Measurements from ENCODE around the gene CLK3. TPM values are rescaled to one million over a fixed set of nuclear protein-coding genes. Genes with fewer than 3 reads are reported as not detected.

The CLK3 gene
- polyA plus RNA-seq, 1 experiment: 58.3 TPM

DNA sequence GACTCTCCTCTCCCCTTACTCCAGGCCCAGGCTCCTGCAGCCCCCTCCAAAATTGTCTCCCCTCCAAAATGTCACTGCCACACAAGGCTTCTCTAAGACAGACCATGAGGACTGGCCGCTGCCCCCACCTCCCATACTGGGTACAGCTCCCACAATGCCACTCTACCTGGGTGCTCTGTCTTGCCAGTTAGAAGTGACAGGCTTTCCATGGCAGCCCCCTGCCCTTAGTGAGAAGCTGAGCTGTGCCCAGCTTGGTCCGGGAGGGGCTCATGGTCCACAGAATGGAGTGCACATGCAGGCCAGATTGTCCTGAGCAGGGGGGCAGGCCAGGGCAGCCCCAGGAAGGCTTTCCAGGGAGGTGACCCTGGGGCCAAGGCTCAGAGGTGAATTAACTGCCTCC, 3.0 kb upstream of the CLK3 start:
- Histone ChIP-seq H3K36me3 (ENCODE audit: control insufficient read depth, insufficient read depth, low read length) (no peaks in the 10 kb centered on the region), H3K4me3 (ENCODE audit: low read depth, low read length) (no peak overlapping the region), H3K27me3 (ENCODE audit: control insufficient read depth, insufficient read depth, low read length) (peaks cover 5% of the 10 kb centered on the region)
- no peak for DNase-seq (ENCODE audit: low read depth)
- CTCF ChIA-PET: interaction anchor here (2.2 to 13.7 kb wide), 2 partner anchors 21 to 230 kb away, joined by 11 to 135 read pairs; no protein-coding TSS in a partner anchor
- TF ChIP-seq, protein P1, sequence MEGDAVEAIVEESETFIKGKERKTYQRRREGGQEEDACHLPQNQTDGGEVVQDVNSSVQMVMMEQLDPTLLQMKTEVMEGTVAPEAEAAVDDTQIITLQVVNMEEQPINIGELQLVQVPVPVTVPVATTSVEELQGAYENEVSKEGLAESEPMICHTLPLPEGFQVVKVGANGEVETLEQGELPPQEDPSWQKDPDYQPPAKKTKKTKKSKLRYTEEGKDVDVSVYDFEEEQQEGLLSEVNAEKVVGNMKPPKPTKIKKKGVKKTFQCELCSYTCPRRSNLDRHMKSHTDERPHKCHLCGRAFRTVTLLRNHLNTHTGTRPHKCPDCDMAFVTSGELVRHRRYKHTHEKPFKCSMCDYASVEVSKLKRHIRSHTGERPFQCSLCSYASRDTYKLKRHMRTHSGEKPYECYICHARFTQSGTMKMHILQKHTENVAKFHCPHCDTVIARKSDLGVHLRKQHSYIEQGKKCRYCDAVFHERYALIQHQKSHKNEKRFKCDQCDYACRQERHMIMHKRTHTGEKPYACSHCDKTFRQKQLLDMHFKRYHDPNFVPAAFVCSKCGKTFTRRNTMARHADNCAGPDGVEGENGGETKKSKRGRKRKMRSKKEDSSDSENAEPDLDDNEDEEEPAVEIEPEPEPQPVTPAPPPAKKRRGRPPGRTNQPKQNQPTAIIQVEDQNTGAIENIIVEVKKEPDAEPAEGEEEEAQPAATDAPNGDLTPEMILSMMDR (IDR thresholded peaks at IDR 0.05; ENCODE audit: insufficient read depth, low read depth, low read length): no peak
- POLR2A ChIA-PET: no interaction called here

DNA sequence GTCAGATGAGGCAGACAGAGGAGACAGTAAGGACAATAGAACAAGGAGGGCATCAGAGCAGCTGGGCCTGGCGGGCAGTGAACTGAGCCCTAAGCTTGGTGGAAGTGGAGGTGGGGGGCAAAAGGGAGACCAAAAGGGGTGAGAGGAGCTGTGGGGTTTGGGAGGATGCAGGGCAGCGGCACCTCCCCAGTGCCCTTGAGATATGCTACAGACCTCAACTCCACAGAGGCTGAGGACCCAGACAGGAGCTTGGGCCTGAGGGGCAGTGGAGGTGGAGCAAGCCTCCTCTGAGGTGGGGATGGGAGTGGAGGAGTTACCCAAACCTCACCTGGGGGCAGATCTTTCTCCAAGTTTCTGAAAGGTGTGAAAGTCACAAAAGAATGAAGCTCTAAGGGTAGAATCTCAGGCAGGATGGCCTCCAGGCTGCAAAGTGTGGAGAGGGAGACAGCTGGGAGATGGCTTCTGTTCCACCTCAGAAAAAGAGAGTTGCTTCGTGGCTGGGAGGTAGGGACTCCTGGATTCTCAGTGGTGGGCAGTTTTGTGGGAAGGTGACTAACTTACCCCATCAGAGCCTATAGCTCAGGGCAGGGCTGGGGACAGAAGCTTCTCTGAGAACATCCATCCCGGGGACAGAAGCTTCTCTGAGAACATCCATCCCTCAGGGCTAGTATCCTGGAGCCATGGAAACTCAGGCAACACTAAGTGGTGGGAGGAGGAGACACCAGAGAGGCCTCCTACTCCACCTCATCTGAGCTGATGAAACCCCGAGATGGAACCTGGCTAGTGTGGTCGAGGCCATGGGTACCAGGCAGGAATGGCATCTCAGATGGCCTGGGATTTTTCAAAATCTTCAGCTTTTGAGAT, 2.3 kb upstream of the CLK3 start:
- no peak for DNase-seq (ENCODE audit: low read depth)
- Histone ChIP-seq H3K27me3 (ENCODE audit: control insufficient read depth, insufficient read depth, low read length) (peaks cover 3% of the 10 kb centered on the region), H3K4me3 (ENCODE audit: low read depth, low read length) (no peak overlapping the region), H3K36me3 (ENCODE audit: control insufficient read depth, insufficient read depth, low read length) (peaks cover under 1% of the 10 kb centered on the region; the same call in 1 of the 2 replicates)
- CTCF ChIA-PET: interaction anchor here (0.9 to 13.7 kb wide), 4 partner anchors 20 to 238 kb away, joined by 4 to 135 read pairs (median 10); no protein-coding TSS in a partner anchor
- POLR2A ChIA-PET: no interaction called here
- TF ChIP-seq, protein P1 (IDR thresholded peaks at IDR 0.05; ENCODE audit: insufficient read depth, low read depth, low read length): no peak

DNA sequence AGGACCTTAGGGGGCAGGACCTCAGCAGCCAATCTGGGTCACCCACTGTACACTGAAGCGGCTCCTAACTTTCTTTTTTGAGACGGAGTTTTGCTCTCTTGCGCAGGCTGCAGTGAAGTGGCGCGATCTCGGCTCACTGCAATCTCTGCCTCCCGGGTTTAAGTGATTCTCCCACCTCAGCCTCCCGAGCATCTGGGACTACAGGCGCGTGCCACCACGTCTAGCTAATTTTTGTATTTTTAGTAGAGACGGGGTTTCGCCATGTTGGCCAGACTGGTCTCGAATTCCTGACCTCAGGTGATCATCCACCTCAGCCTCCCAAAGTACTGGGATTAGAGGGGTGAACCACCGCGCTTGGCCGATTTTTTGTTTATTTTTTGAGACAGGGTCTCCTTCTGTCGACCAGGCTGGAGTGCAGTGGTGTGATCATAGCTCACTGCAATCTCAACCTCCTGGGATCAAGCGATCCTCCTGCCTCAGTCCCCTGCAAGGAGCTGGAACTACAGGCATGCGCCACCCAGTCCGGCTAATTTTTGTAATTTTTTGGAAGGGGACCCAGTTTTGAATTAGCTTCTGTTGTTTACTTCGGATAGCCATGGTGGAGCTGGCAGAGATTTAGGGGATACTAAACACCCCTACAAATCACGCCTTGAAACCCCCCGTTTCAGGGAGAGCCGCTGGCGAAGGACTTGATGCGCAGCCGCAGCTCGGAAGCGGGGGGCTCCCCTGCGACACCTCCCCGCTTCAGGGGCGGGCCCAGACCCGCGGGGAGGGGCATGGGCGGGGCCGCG, 1.5 kb upstream of the CLK3 start:
- Histone ChIP-seq H3K4me3 (ENCODE audit: low read depth, low read length) (peak overlapping the region; percentile 41), H3K36me3 (ENCODE audit: control insufficient read depth, insufficient read depth, low read length) (peaks cover 3% of the 10 kb centered on the region), H3K27me3 (ENCODE audit: control insufficient read depth, insufficient read depth, low read length) (peaks cover 1% of the 10 kb centered on the region)
- ChIA-PET POLR2A (interaction anchor here (0.6 to 0.7 kb wide), 2 partner anchors 16 to 589 kb away, joined by 3 read pairs; no protein-coding TSS in a partner anchor), CTCF (interaction anchor here (0.6 to 13.7 kb wide), 5 partner anchors 19 to 650 kb away, joined by 4 to 135 read pairs (median 8); no protein-coding TSS in a partner anchor)
- DNase-seq (ENCODE audit: low read depth): no peak
- TF ChIP-seq, protein P1 (IDR thresholded peaks at IDR 0.05; ENCODE audit: insufficient read depth, low read depth, low read length): no peak

DNA sequence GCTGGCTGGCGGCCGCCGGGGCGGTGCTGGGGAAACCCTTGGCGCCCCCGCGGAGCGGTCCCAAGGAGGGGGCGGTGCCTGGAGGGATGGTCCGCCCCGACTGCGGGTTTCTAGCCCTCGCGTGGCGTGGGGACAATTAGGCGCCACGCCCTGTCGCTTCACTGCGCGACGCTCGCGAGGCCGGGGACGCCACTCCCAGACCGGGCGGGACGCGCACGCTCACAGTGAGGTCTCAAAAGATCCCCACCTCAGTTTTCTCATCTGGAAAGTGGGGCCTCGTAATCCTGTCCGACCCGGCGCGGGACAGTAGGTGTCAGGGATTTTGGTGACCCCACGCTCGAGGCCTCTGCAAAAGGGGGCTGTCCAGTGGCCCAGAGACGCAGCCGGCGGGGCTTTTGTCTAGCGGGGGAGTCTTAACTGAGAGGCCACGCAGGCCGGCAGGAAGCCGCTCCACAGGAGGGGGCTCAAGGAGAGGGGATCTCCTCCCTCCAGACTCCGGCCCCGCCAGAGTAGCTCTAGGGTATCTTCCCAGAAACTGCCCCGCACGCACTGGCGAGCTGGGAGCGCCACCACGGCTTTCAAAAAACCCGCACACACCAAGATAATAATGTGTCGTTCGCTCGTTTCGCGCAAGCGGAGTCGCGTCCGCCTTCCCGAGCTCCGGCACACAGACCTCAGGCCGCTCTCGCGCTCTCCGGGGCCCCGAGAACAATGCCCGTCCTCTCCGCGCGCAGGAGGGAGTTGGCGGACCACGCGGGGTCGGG, 710 bp upstream of the CLK3 start:
- DNase-seq (ENCODE audit: low read depth): no peak
- peaks cover 6% of the 10 kb centered on the region for H3K36me3 ChIP-seq (ENCODE audit: control insufficient read depth, insufficient read depth, low read length)
- TF ChIP-seq, protein P1 (IDR thresholded peaks at IDR 0.05; ENCODE audit: insufficient read depth, low read depth, low read length): no peak
- peaks cover 1% of the 10 kb centered on the region for H3K27me3 ChIP-seq (ENCODE audit: control insufficient read depth, insufficient read depth, low read length)
- POLR2A ChIA-PET: interaction anchor here (0.6 to 0.7 kb wide), 2 partner anchors 17 to 590 kb away, joined by 3 read pairs; no protein-coding TSS in a partner anchor
- CTCF ChIA-PET: interaction anchor here (0.6 to 13.7 kb wide), 6 partner anchors 10 to 651 kb away, joined by 4 to 135 read pairs (median 10); no protein-coding TSS in a partner anchor
- peak overlapping the region; percentile 98 for H3K4me3 ChIP-seq (ENCODE audit: low read depth, low read length)

Measured in BJ (cell line).